OCI-LY7 (cell line): Measurements from ENCODE around the gene NAA16. TPM values are rescaled to one million over a fixed set of nuclear protein-coding genes. Genes with fewer than 3 reads are reported as not detected.

Experiments used
- BruUV-seq: library from RNA; stranded (reverse); fragments of 400-500 nt; replicated peaks from 2 replicates; lab custom pipeline; 2021; lab: Mats Ljungman, UMichigan
- CTCF ChIA-PET: fragments of 300-600 bp; sonication (Branson Sonifier 250); formaldehyde crosslinking; loops from one replicate; lab custom pipeline; 2022; ENCODE audit warnings: antibody characterized with exemption; ENCODE audit not compliant: unreplicated experiment; lab: Charles Lee
- POLR2A ChIA-PET: fragments of 300-600 bp; sonication (Branson Sonifier 250); formaldehyde crosslinking; loops from one replicate; lab custom pipeline; 2022; ENCODE audit warnings: antibody characterized with exemption; lab: Charles Lee
- DNase-seq: peaks from one replicate; pipeline ENCODE4 v3.0.0-alpha.2; 2015; ENCODE audit warnings: low spot score
- H2AFZ ChIP-seq: fragments of 200-600 bp; sonication (generic), shearing (Covaris generic); 2 replicates; pipeline ENCODE4 v1.6.1; 2014; ENCODE audit warnings: mild to moderate bottlenecking, antibody characterized with exemption, low read length, moderate library complexity
- H3K27ac ChIP-seq: fragments of 200-600 bp; sonication (generic); 2 replicates; pipeline ENCODE4 v1.5.1; 2014; ENCODE audit warnings: mixed run types, low read depth, mild to moderate bottlenecking, moderate library complexity, low read length, inconsistent platforms; ENCODE audit not compliant: poor library complexity, severe bottlenecking
- H3K36me3 ChIP-seq: fragments of 200-600 bp; sonication (generic); 2 replicates; pipeline ENCODE4 v1.6.1; 2014; ENCODE audit warnings: mild to moderate bottlenecking, antibody characterized with exemption, low read length, moderate library complexity, mixed read lengths; ENCODE audit not compliant: insufficient read depth
- H3K4me1 ChIP-seq: fragments of 200-600 bp; sonication (generic); 2 replicates; pipeline ENCODE4 v1.5.1; 2014; ENCODE audit warnings: mild to moderate bottlenecking, low read length; ENCODE audit not compliant: insufficient read depth, poor library complexity, severe bottlenecking
- H3K4me2 ChIP-seq: fragments of 200-600 bp; sonication (generic); 2 replicates; pipeline ENCODE4 v1.6.1; 2014; ENCODE audit warnings: mild to moderate bottlenecking, low read length
- H3K4me3 ChIP-seq: fragments of 200-600 bp; sonication (generic); 2 replicates; pipeline ENCODE4 v1.5.1; 2014; ENCODE audit warnings: mild to moderate bottlenecking, low read depth, low read length; ENCODE audit not compliant: poor library complexity, severe bottlenecking
- H3K79me2 ChIP-seq: fragments of 200-600 bp; sonication (generic); 2 replicates; pipeline ENCODE4 v1.6.1; 2016; ENCODE audit warnings: low read depth, mild to moderate bottlenecking, low read length, moderate library complexity, mixed read lengths; ENCODE audit not compliant: insufficient read depth
- H3K9me2 ChIP-seq: fragments of 200-600 bp; sonication (generic); 2 replicates; pipeline ENCODE4 v1.6.1; 2016; ENCODE audit warnings: mild to moderate bottlenecking, low read length, mixed read lengths; ENCODE audit not compliant: insufficient read depth
- H3K9me3 ChIP-seq: fragments of 200-600 bp; sonication (generic); 2 replicates; pipeline ENCODE4 v1.6.1; 2014; ENCODE audit warnings: mild to moderate bottlenecking, mixed run types, low read length, mixed read lengths
- H4K20me1 ChIP-seq: fragments of 200-600 bp; sonication (generic); 2 replicates; pipeline ENCODE4 v1.6.1; 2014; ENCODE audit warnings: mild to moderate bottlenecking, antibody characterized with exemption, low read length, moderate library complexity, mixed read lengths; ENCODE audit not compliant: insufficient read depth
- EZH2phosphoT487 ChIP-seq: fragments of 200-600 bp; sonication (generic); IDR thresholded peaks from 2 replicates; pipeline ENCODE4 v1.6.1; 2018; ENCODE audit warnings: low read depth, borderline replicate concordance, mild to moderate bottlenecking, mixed run types, antibody characterized with exemption, low read length, moderate library complexity, mixed read lengths
- intact Hi-C: fragments of 100-400 bp; cut with micrococcal nuclease; formaldehyde crosslinking; loops from one replicate; pipeline ENCODE4 v1.10.0; 2022; ENCODE audit not compliant: unreplicated experiment
- total RNA-seq, 2 experiments: library from RNA; depleted of rRNA in 1 of 2; stranded (reverse); fragments of >200 nt in 1 of 2; shearing (Covaris generic) in 1 of 2; gene quantifications; 2 replicates each; pipeline ENCODE4 v1.2.3, GENCODE V29; 2014 to 2022
- TF ChIP-seq, protein P1 (sequence below): fragments of 200-600 bp; sonication (generic); conservative IDR thresholded peaks from 2 replicates; pipeline ENCODE4 v1.5.1; 2014; ENCODE audit warnings: mild to moderate bottlenecking, antibody characterized with exemption, low read length, moderate library complexity, mixed read lengths

The NAA16 gene
- total RNA-seq, 2 experiments from 2014 or later, result 22.4 to 45.9 TPM

DNA sequence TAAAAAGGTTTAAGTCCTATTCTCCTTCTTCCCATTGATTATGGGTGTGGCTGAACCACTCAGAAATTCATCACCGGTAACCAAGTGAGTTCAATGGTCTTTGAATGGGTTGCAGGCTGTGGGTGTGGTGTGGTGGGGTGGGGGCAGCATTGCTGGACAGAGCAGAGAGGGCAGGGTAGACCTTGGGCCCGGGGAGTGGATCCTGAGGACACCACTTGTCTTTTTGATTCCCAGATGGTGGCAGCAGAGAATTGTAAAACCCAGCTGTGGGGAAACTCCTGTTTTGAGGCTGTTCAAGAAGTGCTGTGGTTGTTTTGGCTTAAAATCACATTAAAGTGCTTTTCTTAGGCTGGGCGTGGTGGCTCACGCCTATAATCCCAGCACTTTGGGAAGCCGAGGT is 100.5 kb downstream of the NAA16 start:
- intact Hi-C loops, result loop anchor here (1.0 to 2.0 kb wide), 2 partner anchors 47 to 241 kb away; no protein-coding TSS in a partner anchor
- POLR2A ChIA-PET, result interaction anchor here (0.6 to 2.2 kb wide), 5 partner anchors 117 to 1674 kb away, joined by 3 to 5 read pairs (median 4); no protein-coding TSS in a partner anchor
- H3K9me3 ChIP-seq, result no peaks in the 10 kb centered on the region

GRCh38 chr13:41413872-41414271 is 102.8 kb downstream of the NAA16 start:
- Histone ChIP-seq H3K4me2 (no peak overlapping the region), H3K9me3 (no peaks in the 10 kb centered on the region), H3K4me3 (no peak overlapping the region), H2AFZ (no peak overlapping the region), H4K20me1 (no peaks in the 10 kb centered on the region), H3K27ac (no peak overlapping the region), H3K79me2 (no peaks in the 10 kb centered on the region), H3K4me1 (peaks cover 9% of the 10 kb centered on the region), H3K36me3 (no peaks in the 10 kb centered on the region), H3K9me2 (no peaks in the 10 kb centered on the region)
- ChIA-PET POLR2A (interaction anchor here (0.6 to 1.1 kb wide), 2 partner anchors 239 to 1233 kb away, joined by 3 to 5 read pairs; no protein-coding TSS in a partner anchor), CTCF (no interaction called here)
- DNase-seq, result no peak
- intact Hi-C loops, result no loop called here
- TF ChIP-seq, protein P1, sequence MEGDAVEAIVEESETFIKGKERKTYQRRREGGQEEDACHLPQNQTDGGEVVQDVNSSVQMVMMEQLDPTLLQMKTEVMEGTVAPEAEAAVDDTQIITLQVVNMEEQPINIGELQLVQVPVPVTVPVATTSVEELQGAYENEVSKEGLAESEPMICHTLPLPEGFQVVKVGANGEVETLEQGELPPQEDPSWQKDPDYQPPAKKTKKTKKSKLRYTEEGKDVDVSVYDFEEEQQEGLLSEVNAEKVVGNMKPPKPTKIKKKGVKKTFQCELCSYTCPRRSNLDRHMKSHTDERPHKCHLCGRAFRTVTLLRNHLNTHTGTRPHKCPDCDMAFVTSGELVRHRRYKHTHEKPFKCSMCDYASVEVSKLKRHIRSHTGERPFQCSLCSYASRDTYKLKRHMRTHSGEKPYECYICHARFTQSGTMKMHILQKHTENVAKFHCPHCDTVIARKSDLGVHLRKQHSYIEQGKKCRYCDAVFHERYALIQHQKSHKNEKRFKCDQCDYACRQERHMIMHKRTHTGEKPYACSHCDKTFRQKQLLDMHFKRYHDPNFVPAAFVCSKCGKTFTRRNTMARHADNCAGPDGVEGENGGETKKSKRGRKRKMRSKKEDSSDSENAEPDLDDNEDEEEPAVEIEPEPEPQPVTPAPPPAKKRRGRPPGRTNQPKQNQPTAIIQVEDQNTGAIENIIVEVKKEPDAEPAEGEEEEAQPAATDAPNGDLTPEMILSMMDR, result no peak
- no peak for TF ChIP-seq EZH2phosphoT487
- no TSS peak for BruUV-seq

More for the DNA sequence above, 100.5 kb downstream of the NAA16 start:
- no peak overlapping the region for H3K4me3 ChIP-seq
- H3K4me1 ChIP-seq, result peaks cover 9% of the 10 kb centered on the region
- H2AFZ ChIP-seq, result peak overlapping the region; percentile 47; the same call in 1 of the 2 replicates
- H3K9me2 ChIP-seq, result no peaks in the 10 kb centered on the region
- no TSS peak for BruUV-seq
- no peaks in the 10 kb centered on the region for H3K79me2 ChIP-seq
- CTCF ChIA-PET, result interaction anchor here (0.9 to 1.0 kb wide), 1 partner anchor 241 kb away, joined by 3 read pairs; no protein-coding TSS in a partner anchor
- H3K4me2 ChIP-seq, result no peak overlapping the region; the same call in 1 of the 2 replicates
- TF ChIP-seq EZH2phosphoT487, result no peak
- TF ChIP-seq, protein P1, result peak; percentile 76
- H3K27ac ChIP-seq, result no peak overlapping the region
- H3K36me3 ChIP-seq, result no peaks in the 10 kb centered on the region
- no peaks in the 10 kb centered on the region for H4K20me1 ChIP-seq
- peak; percentile 65 for DNase-seq

- no peak for DNase-seq
- H3K4me1 ChIP-seq, result peaks cover 5% of the 10 kb centered on the region
- BruUV-seq, result no TSS peak
- no peaks in the 10 kb centered on the region for H4K20me1 ChIP-seq
- no peak overlapping the region for H2AFZ ChIP-seq
- TF ChIP-seq, protein P1, result no peak
- TF ChIP-seq EZH2phosphoT487, result no peak
- no peaks in the 10 kb centered on the region for H3K36me3 ChIP-seq
- ChIA-PET POLR2A (interaction anchor here (0.6 kb wide), 1 partner anchor 775 kb away, joined by 3 read pairs; no protein-coding TSS in a partner anchor), CTCF (no interaction called here)
- H3K9me2 ChIP-seq, result no peaks in the 10 kb centered on the region
- H3K27ac ChIP-seq, result no peak overlapping the region
- H3K9me3 ChIP-seq, result no peaks in the 10 kb centered on the region
- H3K79me2 ChIP-seq, result no peaks in the 10 kb centered on the region
- H3K4me2 ChIP-seq, result no peak overlapping the region
- intact Hi-C loops, result no loop called here
- no peak overlapping the region for H3K4me3 ChIP-seq
These were observed 105.2 kb downstream of the NAA16 start for GRCh38 chr13:41416276-41416675.
